Vagina (tissue), 2 donors: ENCODE data around the gene FA2H. TPM values are rescaled to one million over a fixed set of nuclear protein-coding genes. Genes with fewer than 3 reads are reported as not detected.

ENCODE experiments used
- DNase-seq, 2 donors: peaks; one replicate each; pipeline ENCODE4 v3.0.0-alpha.2; 2017; ENCODE audit errors: extremely low spot score in 2 of 2
- H3K27ac ChIP-seq: fragments of 200-600 bp; sonication (generic); one replicate; pipeline ENCODE4 v1.5.1; 2019
- H3K27me3 ChIP-seq: fragments of 200-600 bp; sonication (generic); one replicate; pipeline ENCODE4 v1.5.1; 2019
- H3K36me3 ChIP-seq, 2 donors: fragments of 200-600 bp; sonication (generic); one replicate each; pipeline ENCODE4 v1.5.1; 2017 to 2019
- H3K4me1 ChIP-seq: fragments of 200-600 bp; sonication (generic); one replicate; pipeline ENCODE4 v1.5.1; 2019
- H3K4me3 ChIP-seq, 2 donors: fragments of 200-600 bp; sonication (generic); 1 replicate in 1 of 2; 2 replicates in 1 of 2; pipeline ENCODE4 v1.5.1; 2016 to 2019
- H3K9me3 ChIP-seq: fragments of 200-600 bp; sonication (generic); one replicate; pipeline ENCODE4 v1.5.1; 2019
- CTCF ChIP-seq, 3 experiments: fragments of 450-650 bp in 2 of 3; fragments of 200-600 bp in 1 of 3; sonication (generic) in 1 of 3; IDR thresholded peaks; one replicate each; pipeline ENCODE4 v1.5.1; 2017 to 2019; ENCODE audit warnings: antibody characterized with exemption in 3 of 3, mild to moderate bottlenecking in 2 of 3, moderate library complexity in 2 of 3
- POLR2A ChIP-seq, 2 donors: fragments of 450-650 bp; IDR thresholded peaks; one replicate each; pipeline ENCODE4 v1.6.1; 2017; ENCODE audit warnings: antibody characterized with exemption in 2 of 2, mild to moderate bottlenecking in 2 of 2, moderate library complexity in 2 of 2
- POLR2AphosphoS5 ChIP-seq, 2 donors: sonication (generic); formaldehyde crosslinking; IDR thresholded peaks; one replicate each; pipeline ENCODE4 v1.9.0; 2017; ENCODE audit warnings: antibody characterized with exemption in 2 of 2, mild to moderate bottlenecking in 2 of 2, low read depth in 1 of 2; ENCODE audit not compliant: insufficient read depth in 1 of 2
- intact Hi-C: fragments of 100-400 bp; cut with DNase I; formaldehyde crosslinking; loops from one replicate; pipeline ENCODE4 v1.15.1; 2023
- total RNA-seq: library from RNA; depleted of rRNA; stranded (reverse); fragments of >200 nt; gene quantifications from one replicate; pipeline ENCODE4 v1.2.3, GENCODE V29; 2016

FA2H gene
- total RNA-seq, 1 donor from 2014 or later, result not detected

- intact Hi-C loops, result no loop called here
- TF ChIP-seq POLR2AphosphoS5 (IDR thresholded peaks at IDR 0.05; ENCODE audit: insufficient read depth in 1 of 2, low read depth in 1 of 2), result peak; percentile 40
- no peak for TF ChIP-seq POLR2A (IDR thresholded peaks at IDR 0.05)
- H3K27ac ChIP-seq, result no peak overlapping the region
- H3K9me3 ChIP-seq, result no peaks in the 10 kb centered on the region
- H3K36me3 ChIP-seq, result no peaks in the 10 kb centered on the region
- no peaks in the 10 kb centered on the region for H3K27me3 ChIP-seq
- no peak overlapping the region for H3K4me3 ChIP-seq
- DNase-seq, result no peak
- H3K4me1 ChIP-seq, result peaks cover 14% of the 10 kb centered on the region
These were observed 33.8 kb downstream of the FA2H start for GRCh38 chr16:74740795-74741304.

GRCh38 chr16:74739275-74739674, 35.3 kb downstream of the FA2H start:
- no peaks in the 10 kb centered on the region for H3K9me3 ChIP-seq
- H3K4me3 ChIP-seq, result no peak overlapping the region
- H3K4me1 ChIP-seq, result peaks cover 13% of the 10 kb centered on the region
- H3K36me3 ChIP-seq, result no peaks in the 10 kb centered on the region
- no peak for TF ChIP-seq CTCF (IDR thresholded peaks at IDR 0.05)
- TF ChIP-seq POLR2AphosphoS5 (IDR thresholded peaks at IDR 0.05; ENCODE audit: insufficient read depth in 1 of 2, low read depth in 1 of 2), result no peak
- TF ChIP-seq POLR2A (IDR thresholded peaks at IDR 0.05), result no peak
- DNase-seq, result no peak
- intact Hi-C loops, result no loop called here
- H3K27me3 ChIP-seq, result no peaks in the 10 kb centered on the region
- no peak overlapping the region for H3K27ac ChIP-seq

- peaks cover 8% of the 10 kb centered on the region for H3K4me1 ChIP-seq
- intact Hi-C loops, result no loop called here
- H3K4me3 ChIP-seq, result no peak overlapping the region
- H3K36me3 ChIP-seq, result no peaks in the 10 kb centered on the region
- no peaks in the 10 kb centered on the region for H3K9me3 ChIP-seq
- no peaks in the 10 kb centered on the region for H3K27me3 ChIP-seq
- TF ChIP-seq POLR2AphosphoS5 (IDR thresholded peaks at IDR 0.05; ENCODE audit: insufficient read depth in 1 of 2, low read depth in 1 of 2), result no peak
- no peak for TF ChIP-seq POLR2A (IDR thresholded peaks at IDR 0.05)
- no peak for TF ChIP-seq CTCF (IDR thresholded peaks at IDR 0.05)
- H3K27ac ChIP-seq, result no peak overlapping the region
- no peak for DNase-seq
These were observed 35.8 kb downstream of the FA2H start for GRCh38 chr16:74738816-74739215.

- Histone ChIP-seq H3K36me3 (no peaks in the 10 kb centered on the region), H3K9me3 (no peaks in the 10 kb centered on the region), H3K27ac (no peak overlapping the region), H3K4me3 (no peak overlapping the region), H3K27me3 (no peaks in the 10 kb centered on the region), H3K4me1 (peaks cover 1% of the 10 kb centered on the region)
- TF ChIP-seq POLR2AphosphoS5 (IDR thresholded peaks at IDR 0.05; ENCODE audit: insufficient read depth in 1 of 2, low read depth in 1 of 2), result no peak
- TF ChIP-seq CTCF (IDR thresholded peaks at IDR 0.05), result no peak
- no peak for TF ChIP-seq POLR2A (IDR thresholded peaks at IDR 0.05)
- DNase-seq, result no peak
- intact Hi-C loops, result no loop called here
These were observed 36.5 kb downstream of the FA2H start for GRCh38 chr16:74738113-74738541.

- H3K27me3 ChIP-seq, result no peaks in the 10 kb centered on the region
- no peak for DNase-seq
- H3K9me3 ChIP-seq, result no peaks in the 10 kb centered on the region
- TF ChIP-seq POLR2A (IDR thresholded peaks at IDR 0.05) (no peak), POLR2AphosphoS5 (IDR thresholded peaks at IDR 0.05; ENCODE audit: insufficient read depth in 1 of 2, low read depth in 1 of 2) (no peak), CTCF (IDR thresholded peaks at IDR 0.05) (no peak)
- H3K4me3 ChIP-seq, result no peak overlapping the region
- no peak overlapping the region for H3K27ac ChIP-seq
- H3K36me3 ChIP-seq, result no peaks in the 10 kb centered on the region
- no peaks in the 10 kb centered on the region for H3K4me1 ChIP-seq
- intact Hi-C loops, result no loop called here
These were observed 37.1 kb downstream of the FA2H start for GRCh38 chr16:74737521-74737920.
